SKM-1 (cell line): ENCODE data around the gene PRKRIP1.
"Not testable (repeated sequence)": the region's sequence is repeated elsewhere in the genome, so short reads cannot be mapped to it uniquely, and the experiment has no call there.

Experiments used
- DNase-seq: peaks from one replicate; lab custom pipeline; 2025; ENCODE audit not compliant: unreplicated experiment; lab: John Stamatoyannopoulos, UW

PRKRIP1 gene

GRCh38 chr7:102403563-102403962 is 7.4 kb downstream of the PRKRIP1 start:
- no peak for DNase-seq

GRCh38 chr7:102404005-102404861 is 8.1 kb downstream of the PRKRIP1 start:
- DNase-seq: peak; percentile 91

- DNase-seq: not testable (repeated sequence)
Measured at GRCh38 chr7:102404862-102405188, 8.7 kb downstream of the PRKRIP1 start.

- DNase-seq: no peak
Measured at GRCh38 chr7:102407910-102408309, 11.7 kb downstream of the PRKRIP1 start.

GRCh38 chr7:102408530-102408929 is 12.4 kb downstream of the PRKRIP1 start:
- not testable (repeated sequence) for DNase-seq

- DNase-seq: no peak
Measured at GRCh38 chr7:102409340-102409739, 13.2 kb downstream of the PRKRIP1 start.

GRCh38 chr7:102410123-102410522 is 14.0 kb downstream of the PRKRIP1 start:
- no peak for DNase-seq

- DNase-seq: no peak
Measured at GRCh38 chr7:102410918-102411317, 14.8 kb downstream of the PRKRIP1 start.

GRCh38 chr7:102412548-102412947 is 16.4 kb downstream of the PRKRIP1 start:
- DNase-seq: no peak

- no peak for DNase-seq
Measured at GRCh38 chr7:102413091-102413490, 16.9 kb downstream of the PRKRIP1 start.

GRCh38 chr7:102413611-102414010 is 17.4 kb downstream of the PRKRIP1 start:
- DNase-seq: no peak

- DNase-seq: no peak
Measured at GRCh38 chr7:102415685-102416225, 19.6 kb downstream of the PRKRIP1 start.

GRCh38 chr7:102416406-102416805 is 20.2 kb downstream of the PRKRIP1 start:
- DNase-seq: no peak

- no peak for DNase-seq
Measured at GRCh38 chr7:102417105-102417504, 20.9 kb downstream of the PRKRIP1 start.

- DNase-seq: no peak
Measured at GRCh38 chr7:102418592-102418991, 22.4 kb downstream of the PRKRIP1 start.

- no peak for DNase-seq
Measured at GRCh38 chr7:102421706-102422240, 25.6 kb downstream of the PRKRIP1 start.

GRCh38 chr7:102424129-102424551 is 28.0 kb downstream of the PRKRIP1 start:
- DNase-seq: no peak

- no peak for DNase-seq
Measured at GRCh38 chr7:102424787-102425218, 28.6 kb downstream of the PRKRIP1 start.

- DNase-seq: no peak
Measured at GRCh38 chr7:102425639-102426267, 29.6 kb downstream of the PRKRIP1 start.

GRCh38 chr7:102426268-102427018 is 30.3 kb downstream of the PRKRIP1 start:
- DNase-seq: no peak

GRCh38 chr7:102427019-102427405 is 30.8 kb downstream of the PRKRIP1 start:
- no peak for DNase-seq
